LNCaP clone FGC (cell line): ENCODE results near the gene ZDHHC4.

Experiments
- DNase-seq: peaks from one replicate; pipeline ENCODE4 v3.0.0-alpha.2; 2011; ENCODE audit warnings: low read depth
- H3K4me3 ChIP-seq: 2 replicates; pipeline ENCODE4 v1.5.1; 2011; ENCODE audit warnings: mild to moderate bottlenecking, low read depth, low read length, control low read depth
- CTCF ChIP-seq: IDR thresholded peaks from 2 replicates; pipeline ENCODE4 v1.5.1; 2012; ENCODE audit warnings: mild to moderate bottlenecking; ENCODE audit not compliant: control insufficient read depth, insufficient read depth; ENCODE audit errors: extremely low read depth

ZDHHC4 gene

GRCh38 chr7:6577369-6578113 is at the start of gene ZDHHC4:
Gene ZDHHC4, plus strand, starts transcription at chr7:6577454. Its CDS starts 3,108 bp downstream, at chr7:6580562.
- DNase-seq, result peak; percentile 59
- peak within 1 kb of the TSS; percentile 84 for H3K4me3 ChIP-seq
- no peak for TF ChIP-seq CTCF

GRCh38 chr7:6528401-6529130 is 48.7 kb upstream of the ZDHHC4 start:
- no peak for DNase-seq
- H3K4me3 ChIP-seq, result no peak overlapping the region
- no peak for TF ChIP-seq CTCF

- TF ChIP-seq CTCF, result no peak
- H3K4me3 ChIP-seq, result no peak overlapping the region
- DNase-seq, result no peak
These were observed 47.6 kb upstream of the ZDHHC4 start for GRCh38 chr7:6529643-6530042.

GRCh38 chr7:6530626-6531491 is 46.4 kb upstream of the ZDHHC4 start:
- no peak for DNase-seq
- no peak for TF ChIP-seq CTCF
- H3K4me3 ChIP-seq, result peak overlapping the region; percentile 51

- TF ChIP-seq CTCF, result no peak
- H3K4me3 ChIP-seq, result no peak overlapping the region
- no peak for DNase-seq
These were observed 45.6 kb upstream of the ZDHHC4 start for GRCh38 chr7:6531492-6532279.

GRCh38 chr7:6532516-6532915 is 44.7 kb upstream of the ZDHHC4 start:
- H3K4me3 ChIP-seq, result no peak overlapping the region
- TF ChIP-seq CTCF, result no peak
- no peak for DNase-seq
